OCI-LY1 (cell line): Measurements from ENCODE around the gene P3H4.

ENCODE experiments used
- H2AFZ ChIP-seq: fragments of 200-600 bp; sonication (generic), shearing (Covaris generic); 2 replicates; pipeline ENCODE4 v1.6.0; 2014; ENCODE audit warnings: antibody characterized with exemption, mild to moderate bottlenecking, low read length
- H3F3A ChIP-seq: fragments of 200-600 bp; sonication (generic), shearing (Covaris generic); 2 replicates; pipeline ENCODE4 v1.6.0; 2014; ENCODE audit warnings: mild to moderate bottlenecking, antibody characterized with exemption, low read length, moderate library complexity; ENCODE audit not compliant: insufficient read depth
- H3K27ac ChIP-seq: fragments of 200-600 bp; sonication (generic); 2 replicates; pipeline ENCODE4 v1.5.1; 2014; ENCODE audit warnings: low read length, mixed run types, mild to moderate bottlenecking, low read depth; ENCODE audit not compliant: poor library complexity, severe bottlenecking
- H3K27me3 ChIP-seq: fragments of 200-600 bp; sonication (generic); 2 replicates; pipeline ENCODE4 v1.6.0; 2014; ENCODE audit warnings: antibody characterized with exemption, mild to moderate bottlenecking, low read length, moderate library complexity; ENCODE audit not compliant: insufficient read depth
- H3K36me3 ChIP-seq: fragments of 200-600 bp; sonication (generic); 2 replicates; pipeline ENCODE4 v1.6.1; 2014; ENCODE audit warnings: mild to moderate bottlenecking, antibody characterized with exemption, low read length, moderate library complexity, mixed read lengths; ENCODE audit not compliant: insufficient read depth
- H3K4me1 ChIP-seq: fragments of 200-600 bp; sonication (generic); 2 replicates; pipeline ENCODE4 v1.5.1; 2014; ENCODE audit warnings: mild to moderate bottlenecking, low read length, moderate library complexity; ENCODE audit not compliant: insufficient read depth, severe bottlenecking
- H3K4me2 ChIP-seq: fragments of 200-600 bp; sonication (generic), shearing (Covaris generic); 2 replicates; pipeline ENCODE4 v1.6.1; 2014; ENCODE audit warnings: low read length
- H3K4me3 ChIP-seq: fragments of 200-600 bp; sonication (generic); 2 replicates; pipeline ENCODE4 v1.5.1; 2014; ENCODE audit warnings: low read length, low read depth, mild to moderate bottlenecking, mixed read lengths; ENCODE audit not compliant: poor library complexity, severe bottlenecking
- H3K79me2 ChIP-seq: fragments of 200-600 bp; shearing (Covaris generic); 2 replicates; pipeline ENCODE4 v1.6.1; 2016; ENCODE audit warnings: mixed run types, low read length, mixed read lengths; ENCODE audit not compliant: insufficient read depth
- H3K9ac ChIP-seq: fragments of 200-600 bp; sonication (generic), shearing (Covaris generic); 2 replicates; pipeline ENCODE4 v1.6.1; 2014; ENCODE audit warnings: mild to moderate bottlenecking, low read length, mixed read lengths
- H3K9me2 ChIP-seq: fragments of 200-600 bp; sonication (generic), shearing (Covaris generic); 2 replicates; pipeline ENCODE4 v1.6.1; 2014; ENCODE audit warnings: low read depth, mild to moderate bottlenecking, low read length, mixed read lengths
- H3K9me3 ChIP-seq: fragments of 200-600 bp; shearing (Covaris generic); 2 replicates; pipeline ENCODE4 v1.6.1; 2014; ENCODE audit warnings: low read length, mixed read lengths
- H4K20me1 ChIP-seq: fragments of 200-600 bp; sonication (generic), shearing (Covaris generic); 2 replicates; pipeline ENCODE4 v1.6.0; 2016; ENCODE audit warnings: mild to moderate bottlenecking, low read length; ENCODE audit not compliant: insufficient read depth
- CTCF ChIP-seq: fragments of 200-600 bp; sonication (generic), shearing (Covaris generic); IDR thresholded peaks from 2 replicates; pipeline ENCODE4 v1.5.1; 2017; ENCODE audit warnings: mild to moderate bottlenecking, antibody characterized with exemption, low read length, moderate library complexity, mixed read lengths
- EZH2 ChIP-seq: fragments of 200-600 bp; sonication (generic), shearing (Covaris generic); IDR thresholded peaks from 2 replicates; pipeline ENCODE4 v1.8.0; 2017; ENCODE audit warnings: borderline replicate concordance, mixed run types, mild to moderate bottlenecking, antibody characterized with exemption, low read length, moderate library complexity, mixed read lengths

The P3H4 gene

GRCh38 chr17:41812381-41813151 is 817 bp upstream of the P3H4 start, which contains the start of gene FKBP10:
Gene FKBP10 (plus strand): TSS chr17:41813004. CDS start chr17:41813035, 31 bp downstream.
- Histone ChIP-seq H3K9ac (peak within 1 kb of the TSS; percentile 15; the same call in 1 of the 2 replicates), H3K27ac (no peak within 1 kb of the TSS), H3K79me2 (no peaks in the 10 kb centered on the region), H3K27me3 (peaks cover 9% of the 10 kb centered on the region; the same call in 1 of the 2 replicates), H2AFZ (no peak within 1 kb of the TSS), H3K4me3 (peak within 1 kb of the TSS; percentile 53), H4K20me1 (no peaks in the 10 kb centered on the region), H3K4me1 (peaks cover 7% of the 10 kb centered on the region), H3K9me3 (no peaks in the 10 kb centered on the region), H3K4me2 (peak within 1 kb of the TSS; percentile 52), H3F3A (no peaks in the 10 kb centered on the region), H3K9me2 (no peaks in the 10 kb centered on the region), H3K36me3 (no peaks in the 10 kb centered on the region)
- TF ChIP-seq EZH2 (no peak), CTCF (no peak)

- Histone ChIP-seq H3K4me3 (peak overlapping the region; percentile 53), H3K9me3 (no peaks in the 10 kb centered on the region), H3K4me2 (peak overlapping the region; percentile 52), H3K4me1 (peaks cover 7% of the 10 kb centered on the region), H3K27me3 (peaks cover 7% of the 10 kb centered on the region; the same call in 1 of the 2 replicates), H3K9ac (peak overlapping the region; percentile 15; the same call in 1 of the 2 replicates), H2AFZ (no peak overlapping the region), H4K20me1 (no peaks in the 10 kb centered on the region), H3K79me2 (no peaks in the 10 kb centered on the region), H3K9me2 (no peaks in the 10 kb centered on the region), H3K36me3 (no peaks in the 10 kb centered on the region), H3F3A (no peaks in the 10 kb centered on the region), H3K27ac (no peak overlapping the region)
- TF ChIP-seq CTCF = no peak
- TF ChIP-seq EZH2 = no peak
Observed at GRCh38 chr17:41810659-41811548, 845 bp downstream of the P3H4 start.

- Histone ChIP-seq H3K27me3 (peaks cover 7% of the 10 kb centered on the region; the same call in 1 of the 2 replicates), H3K36me3 (no peaks in the 10 kb centered on the region), H3F3A (no peaks in the 10 kb centered on the region), H3K9me3 (no peaks in the 10 kb centered on the region), H3K79me2 (no peaks in the 10 kb centered on the region), H2AFZ (no peak overlapping the region), H4K20me1 (no peaks in the 10 kb centered on the region), H3K4me1 (peaks cover 16% of the 10 kb centered on the region), H3K9ac (no peak overlapping the region), H3K27ac (no peak overlapping the region), H3K4me2 (no peak overlapping the region), H3K4me3 (no peak overlapping the region), H3K9me2 (no peaks in the 10 kb centered on the region)
- no peak for TF ChIP-seq EZH2
- TF ChIP-seq CTCF = no peak
Observed at GRCh38 chr17:41806685-41807445, 4.9 kb downstream of the P3H4 start.
